ENCODE results near the gene TARP.

DNA sequence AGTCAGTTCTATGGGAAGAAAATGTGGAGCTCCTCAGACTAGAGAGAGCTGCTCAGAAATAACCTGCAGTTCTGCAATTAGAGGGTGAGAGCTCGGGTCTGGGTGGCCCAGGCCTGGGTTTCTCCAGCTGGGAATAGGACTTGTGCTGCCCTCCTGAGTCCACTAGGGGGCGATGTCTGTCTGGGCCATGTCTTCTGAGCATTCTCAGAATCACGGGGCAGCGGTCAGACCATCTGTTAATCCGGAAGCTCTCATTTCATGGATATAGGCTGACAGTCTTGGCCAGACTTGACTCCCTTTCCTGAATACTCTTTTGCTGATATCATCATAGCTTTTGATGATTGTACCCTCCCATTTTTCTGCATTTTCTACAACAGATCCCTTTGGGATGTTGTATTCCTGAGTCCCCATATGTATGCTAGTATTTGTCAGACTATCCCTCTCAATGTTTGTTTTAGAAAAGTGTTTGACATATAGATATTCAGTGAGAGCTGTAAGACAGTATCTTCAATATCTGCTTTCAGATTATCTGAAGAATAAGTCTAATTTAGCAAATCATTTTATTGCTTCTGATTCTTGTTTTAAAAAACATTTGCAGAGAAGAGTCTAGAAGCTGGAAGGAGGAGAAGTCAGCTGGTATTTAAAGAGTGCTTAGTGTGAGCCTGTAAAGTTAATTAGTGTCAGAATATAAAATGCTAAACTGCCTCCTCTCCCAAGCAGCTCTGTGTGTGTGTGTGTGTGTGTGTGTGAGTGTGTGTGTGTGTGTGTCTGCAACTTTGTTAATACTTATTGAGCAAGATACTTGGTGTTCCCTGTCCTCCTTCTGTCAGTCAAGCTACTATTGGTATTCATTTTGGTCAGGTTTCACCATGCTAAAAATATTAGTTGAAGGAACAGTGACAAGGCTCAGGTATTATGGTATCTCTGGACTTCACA, 57.4 kb downstream of the TARP start:
- TF ChIP-seq, protein P1, sequence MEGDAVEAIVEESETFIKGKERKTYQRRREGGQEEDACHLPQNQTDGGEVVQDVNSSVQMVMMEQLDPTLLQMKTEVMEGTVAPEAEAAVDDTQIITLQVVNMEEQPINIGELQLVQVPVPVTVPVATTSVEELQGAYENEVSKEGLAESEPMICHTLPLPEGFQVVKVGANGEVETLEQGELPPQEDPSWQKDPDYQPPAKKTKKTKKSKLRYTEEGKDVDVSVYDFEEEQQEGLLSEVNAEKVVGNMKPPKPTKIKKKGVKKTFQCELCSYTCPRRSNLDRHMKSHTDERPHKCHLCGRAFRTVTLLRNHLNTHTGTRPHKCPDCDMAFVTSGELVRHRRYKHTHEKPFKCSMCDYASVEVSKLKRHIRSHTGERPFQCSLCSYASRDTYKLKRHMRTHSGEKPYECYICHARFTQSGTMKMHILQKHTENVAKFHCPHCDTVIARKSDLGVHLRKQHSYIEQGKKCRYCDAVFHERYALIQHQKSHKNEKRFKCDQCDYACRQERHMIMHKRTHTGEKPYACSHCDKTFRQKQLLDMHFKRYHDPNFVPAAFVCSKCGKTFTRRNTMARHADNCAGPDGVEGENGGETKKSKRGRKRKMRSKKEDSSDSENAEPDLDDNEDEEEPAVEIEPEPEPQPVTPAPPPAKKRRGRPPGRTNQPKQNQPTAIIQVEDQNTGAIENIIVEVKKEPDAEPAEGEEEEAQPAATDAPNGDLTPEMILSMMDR (IDR thresholded peaks at IDR 0.05): peak; percentile 70 to 92 (median 81)
- TF ChIP-seq POLR2A (IDR thresholded peaks at IDR 0.05): no peak
